ENCODE data around the gene ARHGEF1. TPM values are rescaled to one million over a fixed set of nuclear protein-coding genes. Genes with fewer than 3 reads are reported as not detected.
"Not testable (repeated sequence)": the region's sequence is repeated elsewhere in the genome, so short reads cannot be mapped to it uniquely, and the experiment has no call there.

ARHGEF1 gene
- total RNA-seq, 1 experiment from 2014 or later = 106 TPM

- no peaks in the 10 kb centered on the region for H3K9me3 Mint-ChIP-seq (ENCODE audit: unreplicated experiment)
- no peak for DNase-seq (ENCODE audit: unreplicated experiment)
- peaks cover 55% of the 10 kb centered on the region for H3K27me3 Mint-ChIP-seq (ENCODE audit: insufficient read depth, unreplicated experiment)
- ChIA-PET CTCF (interaction anchor here (0.5 to 1.6 kb wide), 10 partner anchors 11 to 1257 kb away, joined by 3 to 5 read pairs (median 3); partner anchors contain the start of genes CD79A and RPS19), POLR2A (no interaction called here)
- H3K27ac Mint-ChIP-seq (ENCODE audit: low read depth, unreplicated experiment) = no peak overlapping the region
- no peak for TF ChIP-seq CTCF (IDR thresholded peaks at IDR 0.05; ENCODE audit: unreplicated experiment)
- peaks cover 20% of the 10 kb centered on the region for H3K4me1 Mint-ChIP-seq (ENCODE audit: insufficient read depth, unreplicated experiment)
- no peak overlapping the region for H3K4me3 Mint-ChIP-seq (ENCODE audit: unreplicated experiment)
- H3K36me3 Mint-ChIP-seq (ENCODE audit: insufficient read depth, unreplicated experiment) = peaks cover 5% of the 10 kb centered on the region
- no TSS peak for BruUV-seq (replicated peaks)
- intact Hi-C loops (cut with micrococcal nuclease) = no loop called here
These were observed 53.4 kb downstream of the ARHGEF1 start for GRCh38 chr19:41936416-41936850.

GRCh38 chr19:41936961-41937360 is 54.0 kb downstream of the ARHGEF1 start:
- no peak for TF ChIP-seq CTCF (IDR thresholded peaks at IDR 0.05; ENCODE audit: unreplicated experiment)
- no TSS peak for BruUV-seq (replicated peaks)
- H3K27me3 Mint-ChIP-seq (ENCODE audit: insufficient read depth, unreplicated experiment) = peaks cover 60% of the 10 kb centered on the region
- DNase-seq (ENCODE audit: unreplicated experiment) = no peak
- no peak overlapping the region for H3K27ac Mint-ChIP-seq (ENCODE audit: low read depth, unreplicated experiment)
- ChIA-PET POLR2A (no interaction called here), CTCF (interaction anchor here (0.5 to 1.6 kb wide), 9 partner anchors 11 to 1256 kb away, joined by 3 to 5 read pairs (median 3); partner anchors contain the start of genes CD79A and RPS19)
- no peak overlapping the region for H3K4me3 Mint-ChIP-seq (ENCODE audit: unreplicated experiment)
- intact Hi-C loops (cut with micrococcal nuclease) = no loop called here
- peaks cover 20% of the 10 kb centered on the region for H3K4me1 Mint-ChIP-seq (ENCODE audit: insufficient read depth, unreplicated experiment)
- H3K36me3 Mint-ChIP-seq (ENCODE audit: insufficient read depth, unreplicated experiment) = peaks cover 5% of the 10 kb centered on the region
- H3K9me3 Mint-ChIP-seq (ENCODE audit: unreplicated experiment) = no peaks in the 10 kb centered on the region

- peaks cover 52% of the 10 kb centered on the region for H3K27me3 Mint-ChIP-seq (ENCODE audit: insufficient read depth, unreplicated experiment)
- peaks cover 20% of the 10 kb centered on the region for H3K4me1 Mint-ChIP-seq (ENCODE audit: insufficient read depth, unreplicated experiment)
- peak; percentile 24 for TF ChIP-seq CTCF (IDR thresholded peaks at IDR 0.05; ENCODE audit: unreplicated experiment)
- ChIA-PET CTCF (interaction anchor here (0.6 to 1.6 kb wide), 5 partner anchors 10 to 171 kb away, joined by 3 to 5 read pairs (median 4); no protein-coding TSS in a partner anchor), POLR2A (no interaction called here)
- BruUV-seq (replicated peaks) = no TSS peak
- no peaks in the 10 kb centered on the region for H3K9me3 Mint-ChIP-seq (ENCODE audit: unreplicated experiment)
- H3K27ac Mint-ChIP-seq (ENCODE audit: low read depth, unreplicated experiment) = no peak overlapping the region
- DNase-seq (ENCODE audit: unreplicated experiment) = no peak
- peaks cover 5% of the 10 kb centered on the region for H3K36me3 Mint-ChIP-seq (ENCODE audit: insufficient read depth, unreplicated experiment)
- no peak overlapping the region for H3K4me3 Mint-ChIP-seq (ENCODE audit: unreplicated experiment)
- intact Hi-C loops (cut with micrococcal nuclease) = no loop called here
These were observed 54.8 kb downstream of the ARHGEF1 start for GRCh38 chr19:41937525-41938468.

GRCh38 chr19:41939209-41939608 is 56.2 kb downstream of the ARHGEF1 start:
- CTCF ChIA-PET = interaction anchor here (0.6 kb wide), 1 partner anchor 77 kb away, joined by 5 read pairs; no protein-coding TSS in a partner anchor
- POLR2A ChIA-PET; H3K4me3 Mint-ChIP-seq (ENCODE audit: unreplicated experiment): not testable (repeated sequence)

More at GRCh38 chr19:41939209-41939608, 56.2 kb downstream of the ARHGEF1 start:
- H3K36me3 Mint-ChIP-seq (ENCODE audit: insufficient read depth, unreplicated experiment); H3K9me3 Mint-ChIP-seq (ENCODE audit: unreplicated experiment); H3K27ac Mint-ChIP-seq (ENCODE audit: low read depth, unreplicated experiment); intact Hi-C loops (cut with micrococcal nuclease); DNase-seq (ENCODE audit: unreplicated experiment); BruUV-seq (replicated peaks): not testable (repeated sequence)
- H3K4me1 Mint-ChIP-seq (ENCODE audit: insufficient read depth, unreplicated experiment) = peaks cover 20% of the 10 kb centered on the region
- peaks cover 38% of the 10 kb centered on the region for H3K27me3 Mint-ChIP-seq (ENCODE audit: insufficient read depth, unreplicated experiment)

Measured in MCF 10A (cell line).